ENCODE measurements around the gene WASL.

The WASL gene

GRCh38 chr7:123727071-123727837, 21.5 kb downstream of the WASL start:
- Histone ChIP-seq H3K36me3 (ENCODE audit: insufficient read depth, low read length) (no peaks in the 10 kb centered on the region), H3F3A (ENCODE audit: insufficient read depth, low read length) (no peaks in the 10 kb centered on the region), H3K4me2 (ENCODE audit: low read length) (no peak overlapping the region), H3K27ac (ENCODE audit: low read depth, low read length, poor library complexity, severe bottlenecking) (no peak overlapping the region), H3K4me3 (ENCODE audit: low read depth, low read length, poor library complexity, severe bottlenecking) (no peak overlapping the region), H3K9me2 (ENCODE audit: low read depth, low read length) (no peaks in the 10 kb centered on the region), H3K79me2 (ENCODE audit: insufficient read depth, low read length) (peaks cover 90% of the 10 kb centered on the region), H4K20me1 (ENCODE audit: insufficient read depth, low read length) (no peaks in the 10 kb centered on the region), H2AFZ (ENCODE audit: low read length) (no peak overlapping the region), H3K27me3 (ENCODE audit: insufficient read depth, low read length) (no peaks in the 10 kb centered on the region), H3K9ac (ENCODE audit: low read length) (no peak overlapping the region), H3K4me1 (ENCODE audit: insufficient read depth, low read length, severe bottlenecking) (peaks cover 16% of the 10 kb centered on the region), H3K9me3 (ENCODE audit: low read length) (no peaks in the 10 kb centered on the region; the same call in 1 of the 2 replicates)
- TF ChIP-seq CTCF (IDR thresholded peaks at IDR 0.05; ENCODE audit: low read length) = no peak
- TF ChIP-seq EZH2 (IDR thresholded peaks at IDR 0.05; ENCODE audit: borderline replicate concordance, low read length) = no peak

- Histone ChIP-seq H3K4me3 (ENCODE audit: low read depth, low read length, poor library complexity, severe bottlenecking) (no peak overlapping the region), H3F3A (ENCODE audit: insufficient read depth, low read length) (no peaks in the 10 kb centered on the region), H3K27ac (ENCODE audit: low read depth, low read length, poor library complexity, severe bottlenecking) (no peak overlapping the region), H3K36me3 (ENCODE audit: insufficient read depth, low read length) (no peaks in the 10 kb centered on the region), H2AFZ (ENCODE audit: low read length) (no peak overlapping the region), H3K9me3 (ENCODE audit: low read length) (no peaks in the 10 kb centered on the region), H3K9ac (ENCODE audit: low read length) (no peak overlapping the region), H4K20me1 (ENCODE audit: insufficient read depth, low read length) (no peaks in the 10 kb centered on the region), H3K9me2 (ENCODE audit: low read depth, low read length) (no peaks in the 10 kb centered on the region), H3K27me3 (ENCODE audit: insufficient read depth, low read length) (no peaks in the 10 kb centered on the region), H3K4me1 (ENCODE audit: insufficient read depth, low read length, severe bottlenecking) (peaks cover 16% of the 10 kb centered on the region), H3K4me2 (ENCODE audit: low read length) (no peak overlapping the region), H3K79me2 (ENCODE audit: insufficient read depth, low read length) (peaks cover 89% of the 10 kb centered on the region)
- TF ChIP-seq CTCF (IDR thresholded peaks at IDR 0.05; ENCODE audit: low read length) (no peak), EZH2 (IDR thresholded peaks at IDR 0.05; ENCODE audit: borderline replicate concordance, low read length) (no peak)
These were observed 23.1 kb downstream of the WASL start for GRCh38 chr7:123725586-123726171.

GRCh38 chr7:123724817-123725253, 24.0 kb downstream of the WASL start:
- H3K9me2 ChIP-seq (ENCODE audit: low read depth, low read length) = no peaks in the 10 kb centered on the region
- H3K9me3 ChIP-seq (ENCODE audit: low read length) = no peaks in the 10 kb centered on the region
- H2AFZ ChIP-seq (ENCODE audit: low read length) = no peak overlapping the region
- no peaks in the 10 kb centered on the region for H3K36me3 ChIP-seq (ENCODE audit: insufficient read depth, low read length)
- no peak overlapping the region for H3K27ac ChIP-seq (ENCODE audit: low read depth, low read length, poor library complexity, severe bottlenecking)
- TF ChIP-seq CTCF (IDR thresholded peaks at IDR 0.05; ENCODE audit: low read length) (no peak), EZH2 (IDR thresholded peaks at IDR 0.05; ENCODE audit: borderline replicate concordance, low read length) (no peak)
- H4K20me1 ChIP-seq (ENCODE audit: insufficient read depth, low read length) = no peaks in the 10 kb centered on the region
- no peaks in the 10 kb centered on the region for H3F3A ChIP-seq (ENCODE audit: insufficient read depth, low read length)
- no peak overlapping the region for H3K4me2 ChIP-seq (ENCODE audit: low read length)
- no peaks in the 10 kb centered on the region for H3K27me3 ChIP-seq (ENCODE audit: insufficient read depth, low read length)
- H3K9ac ChIP-seq (ENCODE audit: low read length) = no peak overlapping the region
- H3K79me2 ChIP-seq (ENCODE audit: insufficient read depth, low read length) = peaks cover 80% of the 10 kb centered on the region
- no peak overlapping the region for H3K4me3 ChIP-seq (ENCODE audit: low read depth, low read length, poor library complexity, severe bottlenecking)
- peaks cover 16% of the 10 kb centered on the region for H3K4me1 ChIP-seq (ENCODE audit: insufficient read depth, low read length, severe bottlenecking)
